GDM1 (cell line): ENCODE measurements around the gene CDT1.
"Not testable (repeated sequence)": the region's sequence is repeated elsewhere in the genome, so short reads cannot be mapped to it uniquely, and the experiment has no call there.

Experiments used
- DNase-seq: peaks from one replicate; lab custom pipeline; 2025; lab: John Stamatoyannopoulos, UW

CDT1 gene

DNA sequence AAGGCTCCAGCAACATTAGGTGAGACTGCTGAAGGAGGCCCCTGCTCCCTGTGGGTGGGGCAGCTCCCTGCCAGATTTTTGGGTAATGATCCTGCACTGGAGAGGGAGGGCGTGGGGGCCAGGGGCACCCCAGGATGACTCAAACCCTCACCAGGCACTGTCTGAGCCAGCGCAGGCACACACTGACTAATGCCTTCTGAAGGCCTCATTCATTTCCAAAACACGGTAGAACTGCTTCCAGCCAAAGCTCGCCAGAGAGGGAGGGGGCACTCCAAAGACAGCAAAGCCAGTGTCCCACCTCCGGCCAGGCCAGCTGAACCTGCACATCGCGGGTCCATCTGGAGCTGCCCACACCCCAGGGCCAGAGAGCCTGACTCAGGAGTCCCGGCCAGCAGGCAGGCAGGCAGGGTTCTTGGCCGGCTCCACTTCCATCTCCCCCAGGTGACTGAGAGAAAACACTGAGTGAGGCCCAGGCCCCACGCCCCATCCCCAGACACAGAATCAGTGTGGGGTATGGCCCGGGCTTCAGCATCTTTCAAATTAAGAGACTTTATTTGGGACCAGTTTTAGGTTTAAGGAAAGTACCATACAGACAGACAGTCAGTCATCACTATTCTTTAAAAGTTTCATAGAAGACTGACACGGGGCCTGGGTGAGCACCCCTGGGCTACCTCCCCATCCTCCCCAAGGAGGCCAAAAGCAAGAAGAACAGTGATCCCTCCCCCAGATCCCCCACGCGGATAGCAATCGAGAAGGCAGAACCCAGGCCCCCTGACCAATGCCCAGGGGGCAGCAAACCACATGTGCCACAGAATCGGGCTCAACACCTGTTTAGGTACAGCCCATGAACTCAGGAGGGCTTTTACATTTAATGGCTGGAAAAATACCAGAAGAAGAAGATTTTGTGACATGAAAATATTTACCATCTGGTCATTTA, 20.9 kb upstream of the CDT1 start:
- DNase-seq = no peak

DNA sequence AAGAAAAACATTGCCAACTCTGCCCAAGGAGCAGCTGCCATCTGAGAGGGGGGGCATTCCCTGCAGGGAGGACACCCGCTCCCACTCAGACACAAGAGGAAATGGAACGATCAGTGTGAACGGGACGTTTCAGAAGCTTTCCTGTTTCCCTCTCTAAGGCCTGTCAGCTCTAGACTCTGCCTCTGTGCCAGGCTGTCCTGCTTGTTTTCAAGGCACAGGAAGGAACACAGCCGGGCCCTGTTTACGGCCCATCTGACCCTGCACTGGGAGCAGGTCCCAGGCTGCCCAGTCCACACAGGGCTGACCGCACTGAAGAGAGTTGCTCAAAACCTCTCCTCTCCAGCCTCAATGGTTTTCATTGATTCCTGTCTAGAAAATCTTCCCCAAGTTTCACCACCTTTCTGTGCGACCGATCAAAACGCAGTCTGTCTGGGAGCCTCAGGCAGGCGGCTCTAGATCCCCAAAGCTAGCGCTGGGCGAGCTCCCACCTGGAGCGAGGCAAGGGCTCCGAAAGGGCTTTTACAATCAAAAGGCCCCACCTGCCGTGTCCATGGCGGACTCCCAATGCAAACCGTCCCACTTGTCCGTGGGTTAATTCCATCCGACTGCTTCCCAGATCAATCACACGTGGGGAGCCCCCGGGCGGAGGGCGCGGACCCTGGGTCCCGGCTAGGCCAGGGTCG, 20.1 kb upstream of the CDT1 start:
- DNase-seq = no peak

DNA sequence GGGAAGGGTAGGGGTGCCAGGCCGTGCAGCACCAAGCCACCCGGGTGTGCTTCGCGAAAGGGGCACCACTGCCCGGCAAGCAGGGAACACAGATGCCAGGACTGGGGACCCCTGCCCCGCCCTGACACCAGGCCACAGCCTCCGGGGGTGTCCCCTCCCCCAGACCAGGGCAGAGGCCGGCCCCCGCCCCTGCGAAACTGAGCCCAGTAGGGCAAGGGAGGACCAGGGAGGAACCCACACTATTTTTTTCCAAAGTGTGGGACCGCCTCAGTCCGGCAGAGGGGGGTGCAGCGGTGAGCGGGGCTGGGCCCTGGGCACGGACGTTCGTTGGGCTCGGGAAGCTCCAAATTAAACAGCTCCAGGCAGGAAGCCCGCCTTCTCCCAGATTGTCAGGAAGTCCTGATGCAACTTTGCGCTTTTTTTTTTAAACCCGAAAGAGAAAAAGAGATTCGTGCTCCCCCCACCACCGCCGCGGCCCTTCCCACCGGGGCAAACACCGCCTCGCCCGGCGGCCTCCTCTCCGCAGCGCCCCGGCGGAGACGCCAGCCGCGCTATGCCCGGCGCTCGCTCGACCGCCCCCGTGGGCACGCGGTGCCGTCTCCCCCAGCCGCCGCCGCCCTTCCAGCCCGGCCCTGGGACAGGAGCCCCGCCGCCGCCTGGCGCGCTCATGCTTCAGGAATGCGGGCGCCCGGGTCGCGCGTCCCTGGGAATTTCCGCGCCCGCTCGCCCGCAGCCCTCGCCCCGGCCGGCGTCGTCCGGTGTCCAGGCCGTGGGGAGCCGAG, 19.3 kb upstream of the CDT1 start:
- peak; percentile 42 for DNase-seq

DNA sequence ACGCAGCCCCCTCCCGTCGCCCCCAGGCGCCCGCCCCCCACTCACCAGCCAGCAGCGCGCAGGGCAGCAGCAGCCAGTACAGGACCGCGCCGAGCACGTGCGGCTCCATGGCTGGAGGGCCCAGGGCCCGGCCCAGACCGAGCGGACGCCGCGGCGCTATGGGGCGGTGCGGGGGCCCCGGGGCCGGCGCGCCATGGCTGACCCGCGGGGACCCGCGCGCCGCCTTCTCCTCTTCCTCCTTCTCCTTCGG, 18.8 kb upstream of the CDT1 start:
- DNase-seq = no peak

DNA sequence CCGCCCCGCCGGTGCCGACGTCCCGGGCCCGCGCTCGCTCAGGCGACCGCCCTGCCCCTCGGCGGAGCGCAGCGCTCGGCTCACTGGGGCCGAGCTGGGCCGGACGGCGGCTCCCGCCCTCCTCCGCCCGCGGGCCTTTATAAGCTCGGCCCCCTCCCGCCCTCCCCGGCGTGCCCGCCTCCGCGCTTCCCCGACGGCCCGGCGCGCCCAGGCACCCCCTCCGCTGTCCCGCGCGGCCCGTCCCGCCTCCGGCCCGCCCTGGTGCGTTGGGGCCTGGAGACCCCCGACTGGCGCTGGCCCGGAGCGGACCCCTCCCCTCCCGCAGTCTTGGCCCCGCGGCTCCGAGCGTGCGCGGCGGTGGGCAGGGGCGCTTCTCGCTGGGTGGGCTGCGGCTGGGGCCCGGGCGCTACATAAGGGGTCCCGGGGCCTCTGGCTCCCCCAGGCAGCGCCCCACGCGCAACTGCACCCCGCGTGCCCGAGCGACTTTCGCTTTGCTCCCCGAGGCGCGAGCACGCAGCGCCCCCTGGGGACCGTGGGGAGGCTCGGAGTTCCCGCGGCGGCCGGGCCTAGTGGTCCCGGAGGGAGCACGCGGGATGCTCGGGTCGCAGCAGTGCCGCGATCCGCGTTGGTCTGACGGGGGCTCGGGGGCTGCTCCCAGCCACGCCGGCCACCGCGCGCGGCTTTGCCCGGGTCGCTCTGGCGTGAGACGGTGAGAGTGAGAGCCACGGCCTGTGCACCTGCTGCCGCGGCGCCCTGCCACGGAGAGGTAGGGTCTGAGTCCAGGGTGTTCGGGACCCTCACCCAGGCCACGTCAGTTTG, 18.3 kb upstream of the CDT1 start, which contains the start of gene PIEZO1:
TSS of gene PIEZO1 (minus strand) at position 115 of the 819 bp plus-strand sequence. CDS start 256 bp downstream, outside the sequence.
- DNase-seq = peak; percentile 74

DNA sequence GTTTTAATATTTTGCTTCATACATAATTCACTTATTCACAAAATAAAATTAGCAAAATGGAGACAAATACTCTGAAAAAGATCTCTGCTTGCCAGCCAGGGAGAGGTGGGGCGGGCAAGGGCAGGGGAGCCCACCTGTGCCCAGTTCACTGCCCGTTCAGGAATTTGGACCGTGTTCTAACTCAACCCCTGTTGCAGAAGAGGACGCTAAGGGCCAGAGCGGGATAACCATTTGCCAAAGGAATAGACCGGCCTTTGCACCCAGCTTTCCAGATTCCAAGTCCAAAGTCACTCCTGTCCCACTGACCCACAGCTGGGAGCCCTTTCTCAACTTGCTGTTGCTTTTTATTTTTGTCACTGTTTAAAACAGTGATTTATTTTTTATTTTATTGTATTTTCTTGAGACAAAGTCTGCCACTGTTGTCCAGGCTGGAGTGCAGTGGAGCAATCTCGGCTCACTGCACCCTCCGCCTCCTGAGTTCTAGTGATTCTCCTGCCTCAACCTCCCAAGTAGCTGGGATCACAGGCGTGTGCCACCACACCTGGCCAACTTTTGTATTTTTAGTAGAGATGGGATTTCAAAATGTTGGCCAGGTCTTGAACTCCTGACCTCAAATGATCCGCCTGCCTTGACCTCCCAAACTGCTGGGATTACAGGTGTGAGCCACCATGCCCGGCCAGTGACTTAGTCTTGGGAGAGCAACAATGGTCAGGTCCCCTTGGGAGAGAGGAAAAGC, 15.8 kb upstream of the CDT1 start:
- DNase-seq = no peak

DNA sequence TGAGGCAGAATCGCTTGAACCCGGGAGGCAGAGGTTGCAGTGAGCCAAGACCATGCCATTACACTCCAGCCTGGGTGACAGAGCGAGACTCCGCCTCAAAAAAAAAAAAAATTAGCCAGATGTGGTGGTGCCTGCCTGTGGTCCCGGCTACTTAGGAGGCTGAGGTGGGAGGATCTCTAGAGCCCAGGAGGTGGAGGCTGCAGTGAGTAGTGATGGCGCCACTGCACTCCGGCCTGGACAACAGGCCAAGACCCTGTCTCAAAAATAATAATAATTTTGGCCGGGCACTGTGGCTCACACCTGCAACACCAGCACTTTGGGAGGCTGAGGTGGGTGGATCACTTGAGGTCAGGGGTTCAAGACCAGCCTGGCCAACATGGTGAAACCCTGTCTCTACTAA, 14.8 kb upstream of the CDT1 start:
- not testable (repeated sequence) for DNase-seq

DNA sequence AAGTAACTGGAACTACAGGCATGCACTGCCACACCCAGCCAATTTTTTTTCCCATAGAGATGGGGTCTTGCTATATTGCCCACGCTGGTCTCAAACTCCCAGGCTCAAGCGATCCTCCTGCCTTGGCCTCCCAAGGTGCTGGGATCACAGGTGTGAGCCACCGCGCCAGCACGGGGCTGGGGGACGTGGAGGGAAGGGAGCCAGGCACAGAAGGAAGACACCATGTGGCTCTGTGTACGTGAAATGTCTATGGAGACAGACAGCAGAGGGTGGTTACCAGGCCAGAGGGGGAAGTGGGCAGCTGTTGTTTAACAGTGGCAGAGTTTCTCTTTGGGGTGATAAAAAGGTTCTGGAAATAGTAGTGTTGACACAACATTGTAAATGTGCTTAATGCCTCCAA, 14.0 kb upstream of the CDT1 start:
- peak; percentile 43 for DNase-seq

DNA sequence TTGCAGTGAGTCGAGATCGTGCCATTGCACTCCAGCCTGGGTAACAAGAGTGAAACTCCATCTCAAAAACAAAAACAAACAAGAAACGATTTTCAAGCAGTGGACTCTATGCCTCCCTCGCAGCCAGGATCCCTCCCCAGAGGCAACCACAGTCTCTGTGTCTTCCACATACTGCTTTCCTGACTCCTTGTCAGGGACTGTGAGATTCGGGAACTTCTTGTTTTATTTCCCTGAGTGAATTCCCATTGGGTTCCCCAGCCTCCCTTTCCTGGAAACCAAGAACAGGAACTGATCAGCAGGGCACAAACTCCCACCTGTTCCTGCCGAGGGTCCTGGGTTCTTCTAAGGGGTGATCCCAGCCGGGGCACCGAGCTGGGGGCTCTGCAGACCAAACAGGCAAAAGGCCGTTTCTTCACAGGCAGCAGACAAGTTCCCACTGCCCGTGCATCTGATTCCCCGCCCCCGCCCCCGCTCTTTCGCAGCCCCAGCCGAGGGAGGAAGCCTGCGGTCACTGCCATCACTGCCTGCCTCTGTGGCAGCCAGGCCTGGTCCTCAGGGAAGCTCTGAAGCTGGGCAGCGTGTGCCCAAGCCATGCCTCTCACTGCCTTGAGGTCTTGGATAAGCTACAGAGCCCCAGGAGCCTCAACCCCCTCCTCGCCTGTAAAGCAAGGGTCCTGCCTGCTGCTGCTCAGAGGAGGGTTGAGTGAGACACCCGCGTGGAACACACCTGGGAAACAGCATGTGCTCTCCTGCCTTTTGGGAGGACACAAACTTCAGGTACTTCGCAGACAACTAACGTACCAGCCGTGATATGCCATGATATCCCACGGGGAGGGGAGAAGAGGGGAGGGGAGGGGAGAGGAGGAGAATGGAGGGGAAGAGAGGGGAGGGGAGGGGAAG, 13.0 kb upstream of the CDT1 start:
- DNase-seq = peak; percentile 85

DNA sequence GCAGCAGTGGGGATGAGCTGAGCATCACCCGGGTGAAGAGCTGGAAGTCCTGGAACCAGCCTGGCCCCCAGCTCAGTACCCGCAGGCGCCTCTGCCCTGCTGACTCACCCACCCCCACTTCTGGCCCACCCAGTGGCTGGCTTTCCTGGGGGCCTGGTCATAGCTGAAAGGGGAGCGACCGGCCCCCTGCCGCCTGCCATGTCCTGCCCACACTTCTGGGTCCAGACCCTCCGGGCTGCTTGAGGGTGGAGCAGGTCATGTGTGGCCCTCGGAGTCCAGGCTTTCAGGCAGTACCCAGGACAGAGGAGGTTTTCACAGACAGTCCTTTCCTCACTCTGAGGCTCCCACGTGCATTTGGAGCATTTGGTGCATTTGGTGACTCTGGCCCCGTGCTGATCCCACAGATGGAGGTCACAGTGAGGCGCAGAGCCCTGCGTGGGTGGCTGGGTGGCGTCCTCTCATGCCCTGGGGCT, 11.5 kb upstream of the CDT1 start:
- DNase-seq = no peak

DNA sequence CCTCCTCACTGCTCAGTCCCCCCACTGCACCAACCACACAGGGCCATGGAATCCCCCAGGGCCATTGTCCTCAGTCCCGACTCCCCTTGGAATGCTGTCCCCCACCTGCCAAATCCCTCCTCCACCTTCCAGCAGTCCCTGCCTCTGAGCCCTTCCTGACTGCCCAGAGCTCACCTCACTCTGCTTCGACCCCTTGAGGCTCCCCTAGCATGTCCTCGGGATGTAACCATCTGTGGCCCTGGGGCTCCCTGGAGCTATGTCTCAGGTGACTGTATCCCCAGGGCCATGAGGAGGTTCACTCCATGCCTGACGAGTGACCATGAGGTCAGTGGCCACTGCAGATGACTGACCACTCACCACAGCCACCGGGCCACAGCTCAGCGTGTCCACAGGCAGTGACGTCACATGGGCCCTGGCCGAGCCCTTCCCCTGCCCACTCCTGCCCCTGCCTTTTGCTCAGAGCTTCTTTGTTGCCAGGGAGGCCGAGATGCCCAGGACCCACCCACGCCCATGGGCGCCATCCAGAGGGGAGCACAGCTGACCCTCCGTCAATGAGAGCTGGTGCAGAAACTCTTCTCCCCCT, 10.8 kb upstream of the CDT1 start:
- DNase-seq = no peak

DNA sequence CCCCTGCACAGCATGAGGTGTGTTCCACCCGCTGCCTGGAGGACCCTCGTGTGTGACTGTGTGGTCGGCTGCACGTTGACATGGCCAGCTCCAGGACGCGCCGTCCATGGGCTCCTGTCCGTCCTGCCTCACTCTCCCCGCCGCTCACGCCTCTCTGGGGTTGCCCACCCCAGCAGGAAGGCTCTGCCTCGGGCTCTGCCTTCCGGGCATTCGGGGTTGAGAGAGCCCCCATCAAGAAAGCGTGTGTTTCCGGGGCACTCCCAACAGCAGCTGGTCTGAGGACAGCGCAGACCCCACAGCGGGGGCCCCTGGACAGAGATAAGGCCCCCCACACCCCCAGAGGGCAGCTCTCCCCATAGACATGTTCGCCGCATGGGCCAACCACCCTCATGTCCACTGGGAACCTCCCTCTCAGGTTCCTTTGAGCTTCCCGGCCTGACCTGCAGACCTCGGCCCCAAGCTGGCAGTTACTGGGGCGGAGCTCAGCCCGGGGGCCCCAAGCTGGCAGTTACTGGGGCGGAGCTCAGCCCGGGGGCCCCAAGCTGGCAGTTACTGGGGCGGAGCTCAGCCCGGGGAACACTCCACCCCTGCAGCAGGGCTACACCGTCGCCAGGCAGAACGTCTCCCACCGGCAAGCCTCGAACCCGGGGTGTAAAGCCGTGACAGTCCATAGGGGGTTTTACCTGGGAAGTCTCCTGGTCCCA, 10.2 kb upstream of the CDT1 start:
- no peak for DNase-seq

DNA sequence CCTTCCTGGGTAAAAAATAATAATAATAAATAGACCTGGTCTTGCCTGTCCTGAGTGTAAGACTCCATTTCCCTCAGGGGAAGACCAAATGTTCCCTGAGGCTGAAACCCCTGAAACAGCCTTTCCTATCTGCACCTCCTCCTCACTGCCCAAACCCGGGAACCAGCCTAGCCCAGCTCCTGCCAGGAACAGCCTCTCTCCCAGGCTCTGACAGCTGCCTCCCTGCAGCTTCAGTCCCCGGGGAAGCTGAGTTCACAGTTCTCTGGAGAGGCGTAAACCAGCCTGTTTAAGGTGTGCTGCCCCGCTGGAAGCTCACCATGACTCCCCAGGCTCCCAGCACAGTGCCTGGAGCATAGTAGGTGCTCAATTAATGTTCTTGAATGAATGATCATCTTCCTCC, 7.3 kb upstream of the CDT1 start:
- DNase-seq = no peak

DNA sequence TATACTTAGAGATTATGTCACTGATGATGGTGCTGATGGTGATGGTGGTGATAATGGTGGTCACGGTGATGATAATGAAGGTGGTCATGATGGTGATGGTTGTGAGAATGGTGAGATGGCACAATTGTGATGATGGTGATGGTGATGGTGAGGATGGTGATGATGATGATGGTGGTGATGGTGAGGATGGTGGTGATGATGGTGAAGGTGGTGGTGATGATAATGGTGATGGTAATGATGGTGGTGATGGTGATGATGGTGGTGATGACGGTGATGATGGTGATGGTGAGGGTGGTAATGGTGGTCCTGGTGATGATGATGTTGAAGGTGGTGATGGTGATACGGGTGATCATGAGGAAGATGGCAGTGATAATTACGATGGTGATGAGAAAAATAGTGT, 5.5 kb upstream of the CDT1 start:
- no peak for DNase-seq

DNA sequence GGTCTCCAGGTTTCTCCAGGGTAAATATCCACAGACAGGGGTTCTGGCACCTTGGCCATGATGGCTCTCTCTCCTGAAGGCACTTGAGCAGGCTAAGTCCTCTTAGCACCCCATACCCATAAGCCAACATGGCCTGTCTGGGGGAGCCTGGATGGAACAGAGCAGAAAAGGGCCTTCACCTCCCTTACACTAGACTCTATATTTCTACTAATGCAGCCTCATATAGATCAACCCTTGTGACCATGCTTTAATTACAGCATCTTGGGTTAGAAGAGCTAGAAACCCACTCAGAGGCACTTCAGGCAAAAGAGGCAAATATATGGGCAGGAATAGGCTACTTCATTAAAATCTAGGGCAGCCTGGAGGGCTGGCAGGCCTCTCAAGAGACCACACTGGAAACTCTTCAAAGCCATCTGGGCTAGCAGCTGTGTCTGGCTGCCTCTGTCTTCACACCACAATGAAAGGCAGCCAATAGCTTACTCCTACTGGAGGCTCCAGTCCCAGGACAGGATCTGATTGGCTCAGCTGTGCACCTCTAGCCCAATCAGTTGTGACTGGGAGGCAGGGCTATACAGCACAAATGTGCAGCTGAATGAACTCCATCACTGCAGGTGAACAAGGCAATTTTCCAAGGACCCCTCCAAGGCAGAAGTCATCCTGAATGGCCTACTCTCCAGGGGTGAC, 4.7 kb upstream of the CDT1 start:
- no peak for DNase-seq

DNA sequence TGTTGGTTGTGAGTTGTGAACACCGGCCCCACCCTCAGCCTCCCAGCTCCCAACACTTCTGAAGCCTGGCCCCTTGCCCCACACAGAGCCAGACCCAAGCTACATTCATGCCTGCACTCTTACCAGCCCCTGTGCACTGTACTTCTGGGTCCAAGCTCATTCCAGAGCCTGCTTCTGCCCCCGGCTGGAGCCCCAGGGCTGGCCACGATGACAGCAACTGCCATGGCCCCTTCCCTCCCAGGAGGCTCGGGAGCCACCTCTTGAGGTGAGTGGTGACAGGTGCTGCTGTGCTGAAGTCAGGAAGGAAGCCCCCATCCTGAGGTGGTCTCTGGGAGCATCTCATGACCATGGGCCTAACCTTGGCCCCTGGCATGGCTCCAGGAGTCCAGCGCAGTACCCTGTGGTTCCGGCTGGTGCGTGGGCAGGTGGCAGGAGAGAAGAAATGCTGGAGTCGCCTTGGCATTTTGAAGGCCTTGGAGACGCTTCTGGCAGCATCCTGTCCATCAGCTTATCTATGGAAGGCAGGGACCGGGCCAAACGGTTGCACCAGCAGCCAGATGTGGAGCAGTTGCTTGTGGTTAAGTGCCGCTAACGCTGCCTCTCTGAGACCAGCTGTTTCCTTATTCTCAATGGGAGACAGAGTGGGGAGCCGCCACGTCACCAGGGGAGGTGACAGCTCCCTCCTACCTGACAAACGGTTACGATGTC, 3.9 kb upstream of the CDT1 start:
- DNase-seq = peak; percentile 86

DNA sequence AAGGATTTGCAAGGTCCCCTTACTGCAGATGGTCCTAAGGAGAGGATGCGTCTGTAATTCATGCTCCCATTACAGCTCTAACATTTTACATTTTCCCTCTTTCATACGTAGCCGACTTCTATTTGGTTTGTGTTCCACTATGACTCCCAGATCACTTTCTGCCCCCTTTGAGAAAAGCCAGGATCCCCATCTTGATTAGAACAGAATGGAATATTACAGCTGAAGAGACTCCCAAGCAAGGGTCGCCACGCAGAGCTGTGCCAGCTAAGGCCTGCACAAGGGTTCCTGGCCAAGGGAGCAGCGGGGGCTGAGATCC, 3.4 kb upstream of the CDT1 start:
- DNase-seq = no peak

DNA sequence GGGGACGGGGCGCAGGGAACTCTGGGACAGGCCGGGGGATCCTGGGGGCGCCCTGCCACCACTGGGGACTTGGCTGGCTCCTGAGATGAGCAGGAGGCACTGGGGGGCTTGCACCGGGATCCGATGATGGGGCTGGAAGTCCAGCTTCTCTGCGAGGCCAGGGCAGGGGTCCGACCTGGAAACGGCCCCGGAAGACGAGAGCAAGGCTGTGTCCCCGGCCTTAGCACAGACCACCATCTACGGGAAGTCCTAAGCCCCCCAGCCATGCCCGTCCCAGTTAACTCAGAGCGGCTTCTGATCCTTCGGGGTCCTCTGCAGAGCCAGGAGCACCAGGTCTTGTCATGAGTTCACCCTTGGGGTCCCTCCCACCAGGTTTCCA, 573 bp downstream of the CDT1 start:
- no peak for DNase-seq
